ENCODE results near the gene NBEA.

- TF ChIP-seq SIN3A (IDR thresholded peaks at IDR 0.05; ENCODE audit: borderline replicate concordance, insufficient read depth, low read depth, low read length) (no peak), CTCF (IDR thresholded peaks at IDR 0.05) (no peak), POLR2AphosphoS5 (IDR thresholded peaks at IDR 0.05; ENCODE audit: low read depth, low read length) (no peak), REST (IDR thresholded peaks at IDR 0.05; ENCODE audit: insufficient read depth in 1 of 2, low read depth in 2 of 2, low read length in 1 of 2) (no peak)
Observed at GRCh38 chr13:35479706-35480105, 537.6 kb downstream of the NBEA start.
